ENCODE results near the gene TNFRSF21.

GRCh38 chr6:47302043-47302442 lies 7.7 kb downstream of the TNFRSF21 start:
- TF ChIP-seq CTCF (IDR thresholded peaks at IDR 0.05; ENCODE audit: low read depth, low read length) (no peak), MYC (IDR thresholded peaks at IDR 0.05; ENCODE audit: low read depth, low read length) (no peak), POLR2A (IDR thresholded peaks at IDR 0.05; ENCODE audit: extremely low read depth, insufficient read length) (no peak), MAX (IDR thresholded peaks at IDR 0.05; ENCODE audit: low read depth, low read length) (no peak)

Data from NB4 (cell line).